GM19238 (cell line): ENCODE data around the gene RINT1.
"Not testable (repeated sequence)": the region's sequence is repeated elsewhere in the genome, so short reads cannot be mapped to it uniquely, and the experiment has no call there.

Source experiments
- DNase-seq: peaks from one replicate; pipeline ENCODE4 v3.0.0; 2011; ENCODE audit warnings: low spot score; ENCODE audit not compliant: insufficient read length

The RINT1 gene

GRCh38 chr7:105531792-105532671 is at the start of gene RINT1:
Gene RINT1 (plus strand): TSS chr7:105532201. CDS start chr7:105532316, 115 bp downstream.
- peak; percentile 73 for DNase-seq

GRCh38 chr7:105487579-105488571 is 44.1 kb upstream of the RINT1 start:
- no peak for DNase-seq

DNA sequence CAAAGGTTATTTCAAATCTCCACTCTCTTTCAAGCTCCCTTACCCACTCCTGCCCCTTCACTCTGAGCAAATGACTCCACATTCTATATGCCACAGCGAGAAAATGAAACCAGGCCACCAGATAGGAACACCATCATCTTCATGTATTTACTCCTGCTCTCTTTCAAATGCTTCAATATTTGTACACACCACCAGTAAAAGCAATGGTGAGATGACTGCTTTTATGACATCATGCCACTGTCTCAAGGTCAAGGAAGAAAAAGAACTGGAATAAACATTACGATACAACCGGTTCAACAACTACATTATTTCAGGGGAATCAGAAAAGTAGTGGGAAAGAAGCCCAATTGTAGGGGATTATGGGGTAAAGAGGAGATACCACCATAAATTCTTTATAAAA is 42.6 kb upstream of the RINT1 start:
- no peak for DNase-seq

GRCh38 chr7:105493196-105493922 is 38.6 kb upstream of the RINT1 start:
- no peak for DNase-seq

DNA sequence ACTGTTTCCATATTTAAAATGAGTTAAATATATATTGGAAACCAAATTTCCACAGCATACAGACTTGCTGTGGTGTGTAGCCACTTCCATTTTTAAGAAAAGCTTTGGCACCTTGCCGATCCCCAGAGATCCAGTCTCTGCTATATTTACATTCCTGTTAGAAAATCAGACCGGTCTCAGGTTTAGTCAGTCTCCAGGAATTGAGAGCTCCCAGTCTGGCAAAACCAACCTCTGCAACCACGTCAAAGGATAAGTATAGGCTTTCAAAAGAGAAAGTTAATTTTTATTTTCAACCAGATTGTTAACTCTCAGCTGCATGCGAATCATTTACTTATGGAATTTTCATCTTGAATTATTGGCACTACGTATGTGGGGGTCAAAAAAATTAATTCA is 38.1 kb upstream of the RINT1 start:
- DNase-seq = no peak

DNA sequence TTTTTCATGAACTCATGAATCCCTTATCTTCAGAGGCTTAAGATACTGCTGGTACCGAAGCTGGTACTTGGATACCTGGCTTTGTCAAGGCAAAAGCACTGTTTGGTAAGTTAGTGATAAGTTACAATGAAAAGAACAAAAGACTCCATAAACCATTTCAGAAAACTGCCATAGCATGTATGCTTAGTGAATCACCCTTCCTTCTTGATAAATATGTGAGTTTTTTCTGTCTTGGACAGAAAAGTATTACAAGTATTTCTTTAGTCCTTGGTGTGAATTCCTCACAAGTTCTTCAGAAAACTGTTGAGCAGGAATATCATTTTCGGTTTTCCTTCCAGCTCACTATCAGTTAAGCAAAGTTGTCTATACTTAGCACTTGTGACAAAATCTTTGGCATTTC is 35.5 kb upstream of the RINT1 start:
- no peak for DNase-seq

- DNase-seq = no peak
Observed at GRCh38 chr7:105497016-105497415, 35.0 kb upstream of the RINT1 start.

DNA sequence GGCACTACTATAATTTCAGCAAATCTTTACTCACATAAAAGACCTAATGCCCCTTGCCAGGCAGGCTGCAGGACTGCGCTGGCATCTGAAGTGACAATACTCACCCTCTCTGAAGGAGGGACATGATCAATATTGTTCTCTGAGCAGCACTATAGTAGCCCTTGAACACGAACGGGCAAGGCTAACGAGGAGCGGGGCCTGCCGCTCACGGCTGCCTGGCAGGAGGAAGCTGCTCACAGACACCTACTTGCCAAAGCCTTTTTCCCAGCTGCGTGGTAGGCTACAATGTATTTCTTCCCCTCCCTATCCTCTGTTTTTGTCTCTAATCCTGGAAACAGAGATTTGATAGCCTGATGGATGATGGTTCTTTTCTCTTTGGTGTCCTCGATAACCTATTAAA is 29.8 kb upstream of the RINT1 start:
- DNase-seq = no peak

DNA sequence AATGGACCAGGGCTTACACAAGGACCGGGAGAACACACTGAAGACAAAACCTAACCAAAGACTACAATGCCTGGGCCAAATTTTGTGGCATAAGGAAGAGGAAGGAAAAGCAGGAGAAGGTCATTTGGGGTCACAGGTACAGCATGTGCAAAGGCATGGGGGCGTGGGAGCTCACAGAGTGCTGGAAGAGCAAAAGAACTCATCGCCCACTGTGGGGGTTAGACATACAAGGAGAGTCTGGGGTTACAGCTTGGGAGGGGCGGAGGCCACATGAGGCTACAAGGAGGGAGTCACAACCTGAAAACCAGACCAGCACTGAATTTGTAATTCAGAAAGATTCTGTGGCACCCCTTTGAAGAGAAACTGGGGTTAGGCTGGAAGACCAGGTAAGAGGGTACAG is 19.6 kb upstream of the RINT1 start:
- no peak for DNase-seq

DNA sequence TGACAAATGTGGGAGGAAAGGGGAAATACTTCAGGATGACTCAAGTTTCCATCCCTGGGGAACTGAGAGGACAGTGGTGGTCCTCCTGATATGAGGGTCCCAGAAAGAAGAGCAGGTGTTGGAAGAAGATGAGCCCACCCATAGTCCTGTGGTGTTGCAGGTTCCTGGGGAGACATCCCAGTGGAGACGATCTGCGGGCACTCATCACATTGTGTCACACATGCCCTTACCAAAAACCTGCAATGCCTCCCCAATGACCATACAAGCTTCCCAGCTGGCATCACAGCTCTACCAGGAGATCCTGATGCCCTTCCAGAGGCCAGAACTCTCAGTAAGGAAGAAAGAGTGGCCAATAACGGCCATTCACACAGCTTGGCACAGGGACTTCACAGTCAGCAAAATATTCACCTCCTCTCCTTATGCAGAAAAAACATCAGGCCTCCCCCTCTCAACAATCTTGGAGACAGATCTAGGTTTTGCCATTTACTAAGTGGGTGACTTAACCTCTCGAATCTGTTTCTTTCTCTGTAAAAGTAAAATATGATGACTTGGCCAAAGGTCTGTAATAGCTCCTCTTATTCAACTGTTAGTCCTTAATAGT is 19.0 kb upstream of the RINT1 start:
- DNase-seq = no peak

DNA sequence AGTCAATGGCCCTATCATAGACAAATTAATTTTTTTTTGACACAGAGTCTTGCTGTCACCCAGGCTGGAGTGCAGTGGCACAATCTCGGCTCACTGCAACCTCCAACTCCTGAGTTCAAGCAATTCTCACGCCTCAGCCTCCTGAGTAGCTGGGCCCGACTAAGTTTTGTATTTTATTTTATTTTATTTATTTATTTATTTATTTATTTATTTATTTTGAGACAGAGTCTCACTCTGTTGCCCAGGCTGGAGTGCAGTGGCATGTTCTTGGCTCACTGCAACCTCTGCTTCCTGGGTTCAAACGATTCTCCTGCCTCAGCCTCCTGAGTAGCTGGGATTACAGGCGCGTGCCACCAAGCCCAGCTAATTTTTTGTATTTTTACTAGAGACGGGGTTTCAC is 16.4 kb upstream of the RINT1 start:
- DNase-seq = not testable (repeated sequence)

DNA sequence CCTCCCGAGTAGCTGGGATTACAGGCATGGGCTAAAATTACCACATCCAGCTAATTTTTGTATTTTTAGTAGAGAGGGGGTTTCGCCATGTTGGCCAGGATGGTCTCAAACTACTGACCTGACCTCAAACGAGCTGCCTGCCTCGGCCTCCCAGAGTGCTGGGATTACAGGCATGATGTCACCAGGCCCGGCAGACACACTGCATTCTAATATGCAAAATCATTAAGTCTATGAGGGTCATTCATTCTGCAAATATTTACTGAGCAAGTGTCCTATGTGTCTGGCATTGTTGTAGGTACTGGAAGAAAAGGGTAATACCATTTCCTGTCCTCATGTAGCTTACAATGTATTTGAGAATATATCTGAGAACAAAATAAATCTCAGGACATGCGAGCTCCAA is 12.6 kb upstream of the RINT1 start:
- no peak for DNase-seq

- DNase-seq = not testable (repeated sequence)
Observed at GRCh38 chr7:105520620-105521019, 11.4 kb upstream of the RINT1 start.

DNA sequence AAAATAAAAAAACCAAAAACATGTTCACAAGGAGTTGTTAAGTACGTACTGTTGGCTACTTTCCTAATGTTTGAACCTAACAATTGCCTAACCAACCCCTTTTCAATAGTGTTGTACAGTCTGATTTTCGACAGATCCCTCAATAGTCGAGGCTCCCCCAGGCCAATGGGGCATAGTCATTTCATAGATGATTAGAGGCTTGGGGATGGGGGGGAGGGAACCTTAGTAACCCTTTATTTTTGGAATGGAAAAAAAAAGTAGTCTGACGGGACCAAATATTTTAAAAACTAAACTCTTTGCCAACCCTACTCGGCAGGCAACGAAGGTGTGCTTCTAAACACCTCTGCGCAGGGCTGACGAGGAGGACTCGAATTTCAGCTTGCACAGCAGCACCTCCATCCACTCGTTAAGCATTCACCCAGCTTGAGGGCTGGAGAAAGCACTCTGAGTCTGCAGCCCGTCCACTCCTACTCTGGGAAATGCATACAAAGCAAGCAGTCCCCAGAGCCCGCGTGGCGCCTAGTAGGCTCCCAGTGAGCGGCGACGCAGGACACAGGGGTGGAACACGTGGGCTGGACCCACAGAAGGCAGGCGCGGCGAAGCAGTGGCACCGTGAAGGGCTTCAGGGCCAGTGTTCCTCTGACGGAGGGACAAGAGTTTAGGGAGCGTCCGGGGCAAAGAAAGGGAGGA is 10.8 kb upstream of the RINT1 start:
- DNase-seq = no peak

- peak; percentile 92 for DNase-seq
Observed at GRCh38 chr7:105521717-105522463, 10.1 kb upstream of the RINT1 start, which contains the start of gene PUS7. Gene PUS7 (minus strand): TSS chr7:105522271. CDS start chr7:105508512, 13,759 bp downstream.

DNA sequence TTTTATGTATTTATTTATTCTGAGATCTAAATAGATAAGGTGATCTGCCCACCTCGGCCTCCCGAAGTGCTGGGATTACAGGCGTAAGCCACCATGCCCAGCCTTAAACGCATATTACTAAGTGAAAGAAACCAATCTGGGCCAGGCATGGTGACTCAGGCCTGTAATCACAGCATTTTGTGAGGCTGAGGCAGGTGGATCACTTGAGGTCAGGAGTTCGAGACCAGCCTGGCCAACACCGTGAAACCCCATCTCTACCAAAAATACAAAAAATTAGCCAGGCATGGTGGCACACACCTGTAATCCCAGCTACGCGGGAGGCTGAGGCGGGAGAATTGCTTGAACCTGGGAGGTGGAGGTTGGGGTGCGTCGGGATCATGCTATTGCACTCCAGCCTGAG is 7.6 kb upstream of the RINT1 start:
- DNase-seq = not testable (repeated sequence)

DNA sequence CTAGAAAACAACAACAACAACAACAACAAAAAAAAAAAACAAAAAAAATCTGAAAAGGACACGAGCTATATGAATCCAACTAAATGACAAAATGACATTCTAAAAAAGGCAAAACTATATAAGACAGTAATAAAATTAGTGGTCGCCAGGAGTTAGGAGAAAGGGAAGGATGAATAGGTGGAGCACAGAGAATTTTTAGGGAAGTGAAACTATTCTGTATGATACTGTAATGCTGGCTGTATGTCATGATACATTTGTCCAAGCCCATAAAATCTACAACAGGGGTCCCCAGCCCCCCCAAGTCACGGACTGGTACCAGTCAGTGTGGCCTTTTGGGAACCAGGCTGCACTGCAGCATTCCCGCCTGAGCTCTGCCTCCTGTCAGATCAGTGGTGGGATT is 7.2 kb upstream of the RINT1 start:
- no peak for DNase-seq

- DNase-seq = not testable (repeated sequence)
Observed at GRCh38 chr7:105527737-105528136, 4.3 kb upstream of the RINT1 start.

DNA sequence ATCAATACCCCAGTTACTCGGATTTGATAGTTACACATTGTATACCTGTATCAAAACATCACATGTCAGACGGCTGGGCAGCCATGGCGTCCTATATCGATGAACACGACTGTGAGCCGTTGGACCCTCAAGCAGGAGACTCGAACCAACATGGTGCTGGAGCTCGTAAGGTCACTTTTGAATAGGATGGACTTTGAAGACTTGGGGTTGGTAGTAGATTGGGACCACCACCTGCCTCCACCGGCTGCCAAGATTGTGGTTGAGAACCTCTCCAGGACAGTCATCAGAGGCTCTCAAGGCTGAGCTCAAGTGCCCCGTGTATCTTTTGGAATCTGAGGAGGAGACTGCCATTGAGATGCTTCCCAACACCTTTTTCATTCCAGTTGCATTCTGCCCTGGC is 1.9 kb upstream of the RINT1 start:
- no peak for DNase-seq

- no peak for DNase-seq
Observed at GRCh38 chr7:105530546-105530945, 1.5 kb upstream of the RINT1 start.
